ENCODE measurements around the gene NANOS1. TPM values are rescaled to one million over a fixed set of nuclear protein-coding genes. Genes with fewer than 3 reads are reported as not detected.

NANOS1 gene
- total and polyA plus RNA-seq, 9 of the 15 experiments (the other 6 are each of a cell fraction or from before 2014, with no cell fraction given) = 0.14 to 1.6 (median 0.83) TPM; not detected in 1

GRCh38 chr10:119080521-119081259, 51.2 kb downstream of the NANOS1 start, which contains the start of gene EIF3A (continued):
- TF ChIP-seq NR2C1 (IDR thresholded peaks at IDR 0.05) (no peak), NR2C1 (tag; IDR thresholded peaks at IDR 0.05) (no peak), SUPT5H (IDR thresholded peaks at IDR 0.05) (peak; percentile 93), RCOR1 (IDR thresholded peaks at IDR 0.05; ENCODE audit: borderline replicate concordance in 1 of 2, low read depth in 2 of 2, low read length in 2 of 2) (no peak), AFF4 (CRISPR knock-in tag; IDR thresholded peaks at IDR 0.05) (no peak; the same call in none of the 2 replicates), RBM17 (IDR thresholded peaks at IDR 0.05; ENCODE audit: borderline replicate concordance, low read depth, low read length) (no peak), RAD51 (IDR thresholded peaks at IDR 0.05; ENCODE audit: borderline replicate concordance, low read depth) (peak; percentile 94), FOXK2 (conservative IDR thresholded peaks at IDR 0.05 in 1 of 2, IDR thresholded peaks at IDR 0.05 in 1 of 2; ENCODE audit: low read depth in 2 of 2) (peak in 1 of 2 experiments; percentile 41; a peak in 2 of 4 replicates), TAF9B (IDR thresholded peaks at IDR 0.05; ENCODE audit: partially characterized antibody) (peak; percentile 82), JUND (IDR thresholded peaks at IDR 0.05; ENCODE audit: borderline replicate concordance, low read depth, low read length) (peak; percentile 36), JUND (tag; IDR thresholded peaks at IDR 0.05; ENCODE audit: borderline replicate concordance, low read depth, low read length) (peak; percentile 53; the same call in 1 of the 3 replicates), ZNF316 (IDR thresholded peaks at IDR 0.05) (peak; percentile 90), PCBP1 (IDR thresholded peaks at IDR 0.05; ENCODE audit: low read depth, low read length, poor library complexity, severe bottlenecking) (peak; percentile 77), SNAPC5 (CRISPR knock-in tag; IDR thresholded peaks at IDR 0.05) (no peak), CTBP1 (IDR thresholded peaks at IDR 0.05; ENCODE audit: borderline replicate concordance) (peak; percentile 36)
- TF ChIP-seq, protein P1, sequence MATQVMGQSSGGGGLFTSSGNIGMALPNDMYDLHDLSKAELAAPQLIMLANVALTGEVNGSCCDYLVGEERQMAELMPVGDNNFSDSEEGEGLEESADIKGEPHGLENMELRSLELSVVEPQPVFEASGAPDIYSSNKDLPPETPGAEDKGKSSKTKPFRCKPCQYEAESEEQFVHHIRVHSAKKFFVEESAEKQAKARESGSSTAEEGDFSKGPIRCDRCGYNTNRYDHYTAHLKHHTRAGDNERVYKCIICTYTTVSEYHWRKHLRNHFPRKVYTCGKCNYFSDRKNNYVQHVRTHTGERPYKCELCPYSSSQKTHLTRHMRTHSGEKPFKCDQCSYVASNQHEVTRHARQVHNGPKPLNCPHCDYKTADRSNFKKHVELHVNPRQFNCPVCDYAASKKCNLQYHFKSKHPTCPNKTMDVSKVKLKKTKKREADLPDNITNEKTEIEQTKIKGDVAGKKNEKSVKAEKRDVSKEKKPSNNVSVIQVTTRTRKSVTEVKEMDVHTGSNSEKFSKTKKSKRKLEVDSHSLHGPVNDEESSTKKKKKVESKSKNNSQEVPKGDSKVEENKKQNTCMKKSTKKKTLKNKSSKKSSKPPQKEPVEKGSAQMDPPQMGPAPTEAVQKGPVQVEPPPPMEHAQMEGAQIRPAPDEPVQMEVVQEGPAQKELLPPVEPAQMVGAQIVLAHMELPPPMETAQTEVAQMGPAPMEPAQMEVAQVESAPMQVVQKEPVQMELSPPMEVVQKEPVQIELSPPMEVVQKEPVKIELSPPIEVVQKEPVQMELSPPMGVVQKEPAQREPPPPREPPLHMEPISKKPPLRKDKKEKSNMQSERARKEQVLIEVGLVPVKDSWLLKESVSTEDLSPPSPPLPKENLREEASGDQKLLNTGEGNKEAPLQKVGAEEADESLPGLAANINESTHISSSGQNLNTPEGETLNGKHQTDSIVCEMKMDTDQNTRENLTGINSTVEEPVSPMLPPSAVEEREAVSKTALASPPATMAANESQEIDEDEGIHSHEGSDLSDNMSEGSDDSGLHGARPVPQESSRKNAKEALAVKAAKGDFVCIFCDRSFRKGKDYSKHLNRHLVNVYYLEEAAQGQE (IDR thresholded peaks at IDR 0.05; ENCODE audit: borderline replicate concordance) = peak; percentile 58
- TF ChIP-seq, protein P1 (CRISPR knock-in tag; IDR thresholded peaks at IDR 0.05; ENCODE audit: low read depth) = no peak
